Measurements from ENCODE around the gene RNF5.

- no peak for TF ChIP-seq CTCF (IDR thresholded peaks at IDR 0.05)
- TF ChIP-seq EZH2 (IDR thresholded peaks at IDR 0.05; ENCODE audit: borderline replicate concordance, insufficient read depth, low read depth, low read length, poor library complexity, severe bottlenecking), result no peak
These were observed 26.1 kb downstream of the RNF5 start for GRCh38 chr6:32204268-32204715.

Measured in B cell (primary cell).